GM19324 (cell line): ENCODE measurements around the gene OR5B21.
A peak's percentile ranks its signal among the peaks of the same experiment; 100 is the strongest.

Experiments used
- ATAC-seq: cut with Tn5 transposase; IDR thresholded peaks from one replicate; pipeline ENCODE4 v1.9.1; 2021; ENCODE audit warnings: mild to moderate bottlenecking, moderate library complexity; ENCODE audit not compliant: unreplicated experiment, low FRiP score

OR5B21 gene

GRCh38 chr11:58508005-58508404, at the start of gene OR5B21:
OR5B21 (minus strand) TSS chr11:58508105; CDS start chr11:58508105, 0 bp downstream.
- ATAC-seq = no peak

GRCh38 chr11:58549644-58550043, 41.7 kb upstream of the OR5B21 start:
- no peak for ATAC-seq

- no peak for ATAC-seq
These were observed 38.9 kb upstream of the OR5B21 start for GRCh38 chr11:58546841-58547240.

- ATAC-seq = no peak
These were observed 24.0 kb upstream of the OR5B21 start for GRCh38 chr11:58531865-58532341.

- ATAC-seq = no peak
These were observed 22.3 kb upstream of the OR5B21 start for GRCh38 chr11:58530236-58530635.

GRCh38 chr11:58527429-58527828, 19.5 kb upstream of the OR5B21 start:
- no peak for ATAC-seq

GRCh38 chr11:58526721-58527120, 18.8 kb upstream of the OR5B21 start:
- no peak for ATAC-seq

GRCh38 chr11:58525037-58525614, 17.2 kb upstream of the OR5B21 start:
- ATAC-seq = peak; percentile 81

GRCh38 chr11:58524232-58525036, 16.5 kb upstream of the OR5B21 start:
- ATAC-seq = peak; percentile 32

GRCh38 chr11:58513747-58514367, 6.0 kb upstream of the OR5B21 start:
- no peak for ATAC-seq

- ATAC-seq = no peak
These were observed 3.7 kb upstream of the OR5B21 start for GRCh38 chr11:58511636-58512035.

GRCh38 chr11:58509748-58510147, 1.8 kb upstream of the OR5B21 start:
- ATAC-seq = no peak

GRCh38 chr11:58508814-58509213, 909 bp upstream of the OR5B21 start:
- no peak for ATAC-seq

- no peak for ATAC-seq
These were observed 550 bp downstream of the OR5B21 start for GRCh38 chr11:58507355-58507754.

GRCh38 chr11:58506935-58507334, 970 bp downstream of the OR5B21 start:
- no peak for ATAC-seq

- ATAC-seq = no peak
These were observed 2.1 kb downstream of the OR5B21 start for GRCh38 chr11:58505849-58506248.

- no peak for ATAC-seq
These were observed 3.7 kb downstream of the OR5B21 start for GRCh38 chr11:58504232-58504631.

GRCh38 chr11:58503361-58503856, 4.5 kb downstream of the OR5B21 start:
- peak; percentile 89 for ATAC-seq

- ATAC-seq = no peak
These were observed 5.9 kb downstream of the OR5B21 start for GRCh38 chr11:58502004-58502403.

- no peak for ATAC-seq
These were observed 9.4 kb downstream of the OR5B21 start for GRCh38 chr11:58498464-58498863.

GRCh38 chr11:58497951-58498350, 10.0 kb downstream of the OR5B21 start:
- no peak for ATAC-seq
